Suprapubic skin (tissue), 4 donors: Measurements from ENCODE around the gene RPSA. TPM values are rescaled to one million over a fixed set of nuclear protein-coding genes. Genes with fewer than 3 reads are reported as not detected.

Experiments
- DNase-seq, 2 donors: peaks; one replicate each; pipeline ENCODE4 v3.0.0-alpha.2; 2019; ENCODE audit warnings: low spot score in 2 of 2
- H3K27ac ChIP-seq: fragments of 200-600 bp; sonication (generic); one replicate; pipeline ENCODE4 v1.5.1; 2019
- H3K27me3 ChIP-seq: fragments of 200-600 bp; sonication (generic); one replicate; pipeline ENCODE4 v1.5.1; 2019
- H3K36me3 ChIP-seq: fragments of 200-600 bp; sonication (generic); one replicate; pipeline ENCODE4 v1.5.1; 2019
- H3K4me1 ChIP-seq: fragments of 200-600 bp; sonication (generic); one replicate; pipeline ENCODE4 v1.5.1; 2019
- H3K4me3 ChIP-seq: fragments of 200-600 bp; sonication (generic); one replicate; pipeline ENCODE4 v1.5.1; 2019; ENCODE audit warnings: mild to moderate bottlenecking
- H3K9me3 ChIP-seq: fragments of 200-600 bp; sonication (generic); one replicate; pipeline ENCODE4 v1.5.1; 2019
- EP300 ChIP-seq: sonication (generic); formaldehyde crosslinking; IDR thresholded peaks from one replicate; pipeline ENCODE4 v1.6.1; 2017; ENCODE audit warnings: antibody characterized with exemption
- POLR2A ChIP-seq, 2 donors: fragments of 450-650 bp; IDR thresholded peaks; one replicate each; pipeline ENCODE4 v1.6.1; 2017; ENCODE audit warnings: antibody characterized with exemption in 2 of 2, mild to moderate bottlenecking in 2 of 2, moderate library complexity in 2 of 2
- POLR2AphosphoS5 ChIP-seq, 3 donors: sonication (generic); formaldehyde crosslinking; IDR thresholded peaks; one replicate each; pipeline ENCODE4 v1.6.1; 2017; ENCODE audit warnings: antibody characterized with exemption in 3 of 3
- WGBS: methylation state at CpG from one replicate; pipeline ENCODE4 v1.1.5; 2018; 5-methylcytosine and 5-hydroxymethylcytosine counted together
- total RNA-seq, 4 donors: library from RNA; depleted of rRNA; stranded (reverse); fragments of >200 nt; gene quantifications; one replicate each; pipeline ENCODE4 v1.1.0, GENCODE V29; 2016
- TF ChIP-seq, protein P1 (sequence below), 2 donors: fragments of 200-600 bp in 1 of 2; fragments of 450-650 bp in 1 of 2; sonication (generic) in 1 of 2; IDR thresholded peaks; one replicate each; pipeline ENCODE4 v1.5.1; 2016 to 2019; ENCODE audit warnings: antibody characterized with exemption in 2 of 2, mild to moderate bottlenecking in 1 of 2, moderate library complexity in 1 of 2

The RPSA gene
- total RNA-seq, 4 donors from 2014 or later = 758 to 1,526 (median 1,196) TPM

DNA sequence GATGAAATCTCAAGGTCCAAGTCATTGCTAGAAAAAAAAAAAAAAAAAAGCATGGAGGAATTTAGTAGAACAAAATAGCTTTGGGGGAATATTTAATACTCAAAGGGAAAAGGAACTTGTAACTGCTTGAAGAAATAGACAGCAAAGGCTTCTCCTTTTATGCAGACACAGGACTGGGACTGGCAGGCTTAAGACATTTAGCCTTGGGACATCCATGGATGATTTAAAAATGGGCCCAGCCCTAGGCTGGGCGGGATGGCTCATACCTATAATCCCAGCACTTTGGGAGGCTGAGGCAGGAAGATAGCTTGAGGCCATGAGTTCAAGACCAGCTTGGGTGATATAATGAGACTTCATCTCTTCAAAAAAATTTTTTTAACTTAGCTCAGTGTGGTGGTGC is 19.8 kb downstream of the RPSA start:
- TF ChIP-seq, protein P1, sequence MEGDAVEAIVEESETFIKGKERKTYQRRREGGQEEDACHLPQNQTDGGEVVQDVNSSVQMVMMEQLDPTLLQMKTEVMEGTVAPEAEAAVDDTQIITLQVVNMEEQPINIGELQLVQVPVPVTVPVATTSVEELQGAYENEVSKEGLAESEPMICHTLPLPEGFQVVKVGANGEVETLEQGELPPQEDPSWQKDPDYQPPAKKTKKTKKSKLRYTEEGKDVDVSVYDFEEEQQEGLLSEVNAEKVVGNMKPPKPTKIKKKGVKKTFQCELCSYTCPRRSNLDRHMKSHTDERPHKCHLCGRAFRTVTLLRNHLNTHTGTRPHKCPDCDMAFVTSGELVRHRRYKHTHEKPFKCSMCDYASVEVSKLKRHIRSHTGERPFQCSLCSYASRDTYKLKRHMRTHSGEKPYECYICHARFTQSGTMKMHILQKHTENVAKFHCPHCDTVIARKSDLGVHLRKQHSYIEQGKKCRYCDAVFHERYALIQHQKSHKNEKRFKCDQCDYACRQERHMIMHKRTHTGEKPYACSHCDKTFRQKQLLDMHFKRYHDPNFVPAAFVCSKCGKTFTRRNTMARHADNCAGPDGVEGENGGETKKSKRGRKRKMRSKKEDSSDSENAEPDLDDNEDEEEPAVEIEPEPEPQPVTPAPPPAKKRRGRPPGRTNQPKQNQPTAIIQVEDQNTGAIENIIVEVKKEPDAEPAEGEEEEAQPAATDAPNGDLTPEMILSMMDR (IDR thresholded peaks at IDR 0.05) = no peak
- no peak for TF ChIP-seq POLR2AphosphoS5 (IDR thresholded peaks at IDR 0.05)
- TF ChIP-seq EP300 = no peak
- no peak for TF ChIP-seq POLR2A (IDR thresholded peaks at IDR 0.05)
- H3K36me3 ChIP-seq = no peaks in the 10 kb centered on the region
- no peaks in the 10 kb centered on the region for H3K9me3 ChIP-seq
- no peak overlapping the region for H3K4me3 ChIP-seq
- no peaks in the 10 kb centered on the region for H3K4me1 ChIP-seq
- H3K27me3 ChIP-seq = no peaks in the 10 kb centered on the region
- WGBS = 32% methylated on average over 1 of the region's 1 CpG
- no peak for DNase-seq
- H3K27ac ChIP-seq = no peak overlapping the region

DNA sequence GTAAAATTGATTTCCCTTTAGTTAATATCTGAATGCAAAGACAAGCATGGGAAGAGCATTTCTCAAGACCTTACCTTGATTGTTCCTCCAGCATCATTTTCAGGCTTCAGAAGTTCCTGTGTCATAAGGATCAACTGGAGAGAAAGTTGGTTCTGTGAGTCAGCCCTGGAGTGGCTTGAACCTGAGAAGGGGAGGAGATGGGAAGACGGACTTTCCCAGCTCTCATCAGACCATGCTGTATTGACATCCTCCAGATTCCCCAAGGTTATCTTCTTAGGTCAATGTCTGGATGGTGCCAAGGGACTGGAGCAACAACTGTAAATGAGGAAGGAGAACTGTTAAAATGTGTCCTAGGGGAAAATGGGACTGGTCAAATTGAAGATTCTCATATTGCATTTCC is 21.0 kb downstream of the RPSA start:
- no peak overlapping the region for H3K27ac ChIP-seq
- no peaks in the 10 kb centered on the region for H3K36me3 ChIP-seq
- TF ChIP-seq, protein P1 (IDR thresholded peaks at IDR 0.05) = no peak
- TF ChIP-seq POLR2A (IDR thresholded peaks at IDR 0.05) = no peak
- TF ChIP-seq POLR2AphosphoS5 (IDR thresholded peaks at IDR 0.05) = no peak
- TF ChIP-seq EP300 = no peak
- H3K4me1 ChIP-seq = no peaks in the 10 kb centered on the region
- H3K27me3 ChIP-seq = no peaks in the 10 kb centered on the region
- H3K9me3 ChIP-seq = no peaks in the 10 kb centered on the region
- H3K4me3 ChIP-seq = no peak overlapping the region
- no peak for DNase-seq
- 93% methylated on average over 1 of the region's 1 CpG for WGBS

DNA sequence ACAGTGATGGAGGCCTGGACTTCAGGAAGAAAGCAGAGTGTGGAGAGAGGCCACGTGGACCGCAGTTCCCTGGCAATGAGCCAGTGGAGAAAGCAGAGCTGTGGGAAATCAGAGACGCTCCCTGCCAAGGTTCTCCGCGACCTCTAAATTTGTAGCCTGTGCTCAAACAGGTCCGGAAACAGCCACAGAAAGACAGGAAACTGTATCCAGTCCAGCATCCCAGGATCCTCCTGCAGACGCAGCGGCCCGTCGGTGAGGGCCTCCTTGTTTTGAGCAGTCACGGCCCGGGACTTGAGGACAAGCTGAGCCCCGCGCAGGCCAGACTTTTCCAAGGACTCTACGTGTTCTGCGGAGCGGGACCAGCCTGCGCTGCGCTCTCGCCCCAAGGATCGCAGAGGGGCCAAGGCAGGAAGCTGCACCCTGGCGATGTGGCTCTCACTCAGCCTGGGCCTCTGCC is 22.3 kb downstream of the RPSA start:
- no peak overlapping the region for H3K4me3 ChIP-seq
- no peaks in the 10 kb centered on the region for H3K36me3 ChIP-seq
- DNase-seq = no peak
- H3K9me3 ChIP-seq = no peaks in the 10 kb centered on the region
- H3K27me3 ChIP-seq = no peaks in the 10 kb centered on the region
- no peak overlapping the region for H3K27ac ChIP-seq
- 72% methylated on average over 15 of the region's 22 CpGs for WGBS
- TF ChIP-seq EP300 = no peak
- no peaks in the 10 kb centered on the region for H3K4me1 ChIP-seq

DNA sequence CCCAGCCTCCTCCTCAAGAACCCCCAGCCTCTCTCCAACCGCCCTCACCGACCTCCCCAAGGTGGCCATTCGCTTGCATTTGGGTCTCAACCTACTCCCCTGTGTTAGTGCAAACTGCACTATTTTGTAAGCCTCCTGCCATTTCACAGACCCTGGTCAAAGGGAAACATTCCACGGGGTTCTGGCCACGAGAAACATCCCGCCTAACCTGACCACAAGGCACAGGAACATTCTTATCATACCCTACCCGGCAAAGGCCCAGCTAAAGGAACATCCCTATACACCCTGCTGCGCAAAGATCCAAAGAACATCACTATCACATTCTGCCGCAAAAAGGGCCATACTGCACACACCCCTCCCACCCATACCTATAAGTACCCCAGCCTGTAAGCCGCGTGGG is 22.9 kb downstream of the RPSA start:
- H3K4me3 ChIP-seq = no peak overlapping the region
- no peaks in the 10 kb centered on the region for H3K9me3 ChIP-seq
- TF ChIP-seq EP300 (no peak), POLR2AphosphoS5 (IDR thresholded peaks at IDR 0.05) (no peak), POLR2A (IDR thresholded peaks at IDR 0.05) (no peak)
- TF ChIP-seq, protein P1 (IDR thresholded peaks at IDR 0.05) = no peak
- H3K4me1 ChIP-seq = no peaks in the 10 kb centered on the region
- H3K27me3 ChIP-seq = no peaks in the 10 kb centered on the region
- no peaks in the 10 kb centered on the region for H3K36me3 ChIP-seq
- 91% methylated on average over 11 of the region's 11 CpGs for WGBS
- DNase-seq = no peak
- H3K27ac ChIP-seq = no peak overlapping the region

DNA sequence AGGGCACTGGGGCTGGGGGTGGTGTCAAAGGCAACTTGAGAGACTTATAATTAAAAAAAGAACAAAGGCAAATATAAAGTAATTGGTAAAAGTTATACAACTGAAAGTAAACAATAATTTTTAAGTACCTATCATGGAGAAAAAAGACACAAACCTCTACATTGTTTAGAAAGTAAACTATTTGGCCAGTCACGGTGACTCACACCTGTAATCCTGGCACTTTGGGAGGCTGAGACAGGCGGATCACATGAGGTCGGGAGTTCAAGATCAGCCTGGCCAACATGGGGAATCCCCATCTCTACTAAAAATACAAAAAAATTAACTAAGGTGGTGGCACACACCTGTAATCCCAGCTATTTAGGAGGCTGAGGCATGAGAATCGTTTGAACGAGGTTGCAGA is 25.8 kb downstream of the RPSA start:
- 93% methylated on average over 5 of the region's 5 CpGs for WGBS
- H3K36me3 ChIP-seq = no peaks in the 10 kb centered on the region
- H3K4me1 ChIP-seq = no peaks in the 10 kb centered on the region
- no peak overlapping the region for H3K4me3 ChIP-seq
- H3K27me3 ChIP-seq = no peaks in the 10 kb centered on the region
- DNase-seq = no peak
- H3K27ac ChIP-seq = no peak overlapping the region
- TF ChIP-seq POLR2A (IDR thresholded peaks at IDR 0.05) (no peak), POLR2AphosphoS5 (IDR thresholded peaks at IDR 0.05) (no peak), EP300 (no peak)
- TF ChIP-seq, protein P1 (IDR thresholded peaks at IDR 0.05) = no peak
- no peaks in the 10 kb centered on the region for H3K9me3 ChIP-seq

DNA sequence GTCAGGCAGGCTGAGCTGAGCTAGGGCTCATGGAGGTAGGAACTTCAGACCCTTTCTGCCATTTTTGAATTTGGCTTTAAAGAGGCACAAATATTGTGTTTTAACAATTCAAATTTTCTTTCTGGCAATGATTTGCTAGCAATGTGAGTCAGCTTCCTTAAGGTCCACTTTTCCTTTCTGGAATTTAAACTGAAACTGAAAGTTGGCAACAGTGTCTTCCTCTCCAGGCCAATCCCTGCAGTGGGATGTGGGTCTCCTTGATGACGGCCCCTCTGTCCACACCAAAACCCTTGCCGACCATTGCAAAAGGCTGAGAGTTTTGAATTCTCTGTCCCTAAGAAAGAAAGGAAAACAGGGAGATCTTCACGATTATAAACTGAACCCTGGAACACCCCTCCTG is 27.1 kb downstream of the RPSA start:
- H3K27me3 ChIP-seq = no peaks in the 10 kb centered on the region
- TF ChIP-seq POLR2A (IDR thresholded peaks at IDR 0.05) (no peak), EP300 (no peak), POLR2AphosphoS5 (IDR thresholded peaks at IDR 0.05) (no peak)
- TF ChIP-seq, protein P1 (IDR thresholded peaks at IDR 0.05) = no peak
- no peak overlapping the region for H3K27ac ChIP-seq
- no peaks in the 10 kb centered on the region for H3K4me1 ChIP-seq
- H3K36me3 ChIP-seq = no peaks in the 10 kb centered on the region
- no peak overlapping the region for H3K4me3 ChIP-seq
- DNase-seq = no peak
- H3K9me3 ChIP-seq = no peaks in the 10 kb centered on the region
- WGBS = 73% methylated on average over 3 of the region's 3 CpGs
